Stimulated activated CD4-positive, alpha-beta T cell treated with anti-CD3 and anti-CD28 coated beads, Interleukin-4, amount 100 ng/mL, for 1 hour (primary cell): ENCODE measurements around the gene CD72.
A peak's percentile ranks its signal among the peaks of the same experiment; 100 is the strongest.

Source experiments
- DNase-seq: peaks from one replicate; pipeline ENCODE4 v3.0.0-alpha.2; 2020

Gene CD72, protein sequence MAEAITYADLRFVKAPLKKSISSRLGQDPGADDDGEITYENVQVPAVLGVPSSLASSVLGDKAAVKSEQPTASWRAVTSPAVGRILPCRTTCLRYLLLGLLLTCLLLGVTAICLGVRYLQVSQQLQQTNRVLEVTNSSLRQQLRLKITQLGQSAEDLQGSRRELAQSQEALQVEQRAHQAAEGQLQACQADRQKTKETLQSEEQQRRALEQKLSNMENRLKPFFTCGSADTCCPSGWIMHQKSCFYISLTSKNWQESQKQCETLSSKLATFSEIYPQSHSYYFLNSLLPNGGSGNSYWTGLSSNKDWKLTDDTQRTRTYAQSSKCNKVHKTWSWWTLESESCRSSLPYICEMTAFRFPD

DNA sequence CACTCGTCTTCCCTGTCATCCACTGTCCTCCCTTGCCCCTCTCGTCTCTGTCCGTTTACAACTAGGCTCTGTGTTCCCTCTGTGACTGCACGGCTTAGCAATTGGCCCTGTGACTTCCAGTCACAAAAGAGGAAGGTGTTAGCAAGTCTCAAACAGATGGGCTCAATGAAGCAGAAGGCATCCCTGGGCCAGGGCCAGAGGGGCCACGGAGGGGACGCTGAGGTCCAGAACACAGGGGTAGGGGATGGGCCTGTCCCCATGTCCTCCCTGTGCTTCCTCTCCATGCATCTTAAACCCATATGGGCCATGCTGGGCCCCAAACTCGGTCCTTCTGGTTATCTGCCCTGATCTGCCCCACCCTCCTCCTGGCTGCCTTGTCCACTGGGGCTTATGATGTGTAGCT, at the start of gene CD72:
CD72 (minus strand) TSS at position 89 of the 403 bp plus-strand sequence. CDS start 110 bp downstream, outside the sequence.
- no peak for DNase-seq

DNA sequence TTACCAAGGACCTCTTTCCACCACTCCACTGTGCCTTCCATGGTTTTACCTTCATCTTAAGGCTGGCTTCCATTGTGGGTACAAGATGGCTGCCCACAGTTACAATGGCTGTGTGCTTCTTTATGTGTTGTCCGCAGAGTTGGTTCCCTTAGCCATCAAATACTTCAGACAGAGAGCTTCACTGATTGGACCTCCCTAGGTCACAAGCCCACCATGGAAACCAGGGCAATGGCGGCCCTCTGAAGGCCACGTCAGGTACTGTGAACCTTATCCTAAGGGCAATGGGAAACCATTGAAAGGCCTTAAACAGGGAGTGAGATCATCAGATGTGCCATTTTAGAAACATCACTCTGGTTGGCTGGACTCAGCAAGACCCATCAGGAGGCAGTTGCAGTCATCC, 49.7 kb upstream of the CD72 start:
- no peak for DNase-seq

- no peak for DNase-seq
These were observed 48.3 kb upstream of the CD72 start for GRCh38 chr9:35666549-35666948.

DNA sequence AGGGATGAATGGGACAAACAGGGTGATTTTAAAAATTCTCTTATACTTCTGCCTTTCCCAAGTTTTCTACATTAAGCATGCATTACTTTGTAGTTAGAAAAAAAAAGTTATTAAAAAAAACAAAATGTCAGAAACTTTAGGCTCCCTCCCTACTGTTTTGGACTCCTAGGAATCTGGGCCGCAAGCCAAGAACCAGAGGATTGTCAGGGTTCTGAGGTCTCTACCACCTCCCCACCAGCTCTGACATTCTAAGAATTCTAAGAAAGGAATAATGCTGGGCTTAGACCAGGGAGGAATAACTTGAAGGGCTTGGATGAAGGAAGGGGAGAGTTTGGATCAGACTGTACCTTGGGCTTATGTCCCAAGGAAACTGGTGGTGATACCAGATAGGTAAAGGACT, 47.8 kb upstream of the CD72 start:
- no peak for DNase-seq

GRCh38 chr9:35665471-35665818, 47.2 kb upstream of the CD72 start:
- no peak for DNase-seq

DNA sequence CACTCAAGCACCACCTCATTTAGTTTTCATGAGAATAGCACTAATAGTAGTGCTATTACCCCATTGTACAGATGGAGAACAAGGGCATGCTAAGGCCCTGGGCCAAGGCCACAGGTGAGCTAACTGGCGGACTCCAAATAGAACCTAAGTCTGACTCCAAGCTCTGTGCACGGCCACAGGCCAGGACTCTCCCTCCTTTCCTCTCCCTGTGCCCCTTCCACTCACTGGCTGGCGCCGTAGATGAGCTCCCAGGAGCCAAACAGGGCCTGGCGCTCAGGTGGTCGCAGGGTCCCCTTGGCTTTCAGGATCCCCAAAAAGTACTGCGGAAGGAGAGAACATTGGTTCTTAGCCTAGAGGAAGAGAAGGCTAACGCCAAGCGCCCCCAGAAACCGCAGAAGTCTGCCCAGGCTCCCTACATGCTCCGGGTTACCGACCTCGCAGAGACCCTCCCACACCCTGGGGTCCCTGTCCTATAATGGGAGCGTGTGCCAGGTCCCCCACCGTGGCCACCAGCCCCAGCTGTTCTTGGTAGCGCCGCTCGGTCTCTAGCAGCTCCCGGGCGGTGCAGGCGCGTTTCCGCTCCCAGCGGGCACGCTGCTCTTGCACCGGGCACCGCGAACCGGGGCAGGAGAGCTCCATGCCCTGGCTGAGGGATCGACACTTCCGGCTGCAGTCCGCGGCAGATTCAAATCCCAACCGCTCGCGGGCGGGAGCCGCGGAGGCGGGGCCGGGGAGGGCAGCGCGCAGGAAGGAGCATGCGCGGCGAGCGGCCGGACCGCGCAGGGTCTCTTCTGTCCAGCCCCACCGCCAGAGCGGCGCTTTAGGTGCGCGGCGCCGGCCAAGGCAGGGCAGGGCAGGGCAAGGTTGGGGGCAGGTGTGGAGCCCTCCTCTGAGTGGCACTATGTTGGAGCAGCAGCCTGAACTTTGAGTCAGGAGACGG, 46.6 kb upstream of the CD72 start, which contains the start of gene ARHGEF39:
ARHGEF39 (minus strand) TSS at position 665 of the 940 bp plus-strand sequence; CDS start at position 639, 26 bp downstream.
- DNase-seq, result peak; percentile 63

- DNase-seq, result no peak
These were observed 44.2 kb upstream of the CD72 start for GRCh38 chr9:35662437-35662836.

- no peak for DNase-seq
These were observed 43.6 kb upstream of the CD72 start for GRCh38 chr9:35661756-35662350.

GRCh38 chr9:35660966-35661415, 42.8 kb upstream of the CD72 start:
- DNase-seq, result no peak

DNA sequence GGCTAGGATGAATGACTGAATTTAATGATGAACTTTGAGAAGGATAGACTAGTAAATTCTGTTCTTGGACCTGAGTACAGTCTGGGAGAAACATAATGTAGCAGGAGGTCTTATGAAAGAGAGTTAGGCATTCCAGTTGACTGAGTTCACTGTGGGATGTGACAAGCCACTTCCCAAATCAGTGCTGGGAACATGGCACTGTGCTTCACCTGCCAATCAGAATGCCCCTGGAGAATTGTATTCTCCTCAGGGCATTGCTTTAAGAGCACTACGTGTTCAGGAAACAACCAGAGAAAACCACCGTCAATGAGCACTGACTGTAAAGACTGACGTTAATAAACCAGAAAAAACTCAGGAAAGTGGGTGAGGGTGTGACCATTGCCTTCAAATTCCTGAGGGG, 41.1 kb upstream of the CD72 start:
- no peak for DNase-seq

DNA sequence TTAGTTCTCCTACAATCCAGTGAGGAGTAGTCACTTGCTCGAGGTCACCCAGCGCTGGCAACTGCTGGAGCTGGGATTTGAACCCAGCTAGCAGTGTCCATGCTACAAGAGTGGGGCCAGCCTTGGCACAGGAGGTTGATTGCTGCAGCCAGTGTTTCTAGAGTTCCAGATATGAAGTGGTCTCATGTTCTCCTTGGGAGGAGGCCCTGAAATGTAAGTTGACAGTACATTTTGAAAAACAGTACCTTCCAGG, 40.7 kb upstream of the CD72 start:
- no peak for DNase-seq

DNA sequence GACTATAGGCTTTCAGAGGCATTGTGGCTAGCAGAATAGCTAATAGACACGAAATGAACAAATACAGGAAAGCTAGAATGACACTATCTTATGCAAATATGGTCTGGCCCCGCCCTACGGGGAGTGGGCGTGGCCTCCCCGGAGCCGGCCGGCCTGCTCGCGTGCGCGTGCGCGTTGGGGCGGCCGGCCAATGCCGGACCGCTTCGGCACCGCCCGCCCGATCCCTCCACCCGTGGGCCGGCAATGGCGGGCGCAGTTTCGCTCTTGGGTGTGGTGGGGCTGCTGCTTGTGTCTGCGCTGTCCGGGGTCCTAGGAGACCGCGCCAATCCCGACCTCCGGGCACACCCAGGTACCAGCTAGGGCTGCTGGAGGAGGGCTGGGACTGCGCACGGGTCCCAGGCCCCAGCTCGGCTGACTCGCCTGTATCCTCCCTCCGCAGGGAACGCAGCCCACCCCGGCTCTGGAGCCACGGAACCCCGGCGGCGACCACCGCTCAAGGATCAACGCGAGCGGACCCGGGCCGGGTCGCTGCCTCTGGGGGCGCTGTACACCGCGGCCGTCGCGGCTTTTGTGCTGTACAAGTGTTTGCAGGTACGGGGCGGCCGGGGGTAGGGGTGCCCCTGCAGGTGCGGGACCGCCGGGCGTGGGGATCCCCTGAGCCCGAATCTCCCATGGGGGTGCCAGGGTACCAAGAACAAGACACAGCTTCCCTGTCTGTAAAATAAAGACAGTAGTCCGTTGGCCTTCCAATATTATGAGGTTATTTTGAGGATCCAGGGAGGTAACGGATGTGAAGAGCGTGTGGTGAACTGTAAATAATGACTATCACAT, 40.1 kb upstream of the CD72 start, which contains the start of gene CCDC107:
CCDC107 (plus strand) TSS at position 156 of the 831 bp plus-strand sequence; CDS start at position 244, 88 bp downstream.
- DNase-seq, result peak; percentile 82

- peak; percentile 93 for DNase-seq
These were observed 39.4 kb upstream of the CD72 start, which contains the start of gene RMRP for GRCh38 chr9:35657546-35658136. Gene RMRP, minus strand, starts transcription at chr9:35658019.

GRCh38 chr9:35656831-35657545, 38.8 kb upstream of the CD72 start:
- DNase-seq, result no peak

GRCh38 chr9:35656348-35656747, 38.1 kb upstream of the CD72 start:
- DNase-seq, result no peak

GRCh38 chr9:35653611-35654010, 35.4 kb upstream of the CD72 start:
- no peak for DNase-seq

DNA sequence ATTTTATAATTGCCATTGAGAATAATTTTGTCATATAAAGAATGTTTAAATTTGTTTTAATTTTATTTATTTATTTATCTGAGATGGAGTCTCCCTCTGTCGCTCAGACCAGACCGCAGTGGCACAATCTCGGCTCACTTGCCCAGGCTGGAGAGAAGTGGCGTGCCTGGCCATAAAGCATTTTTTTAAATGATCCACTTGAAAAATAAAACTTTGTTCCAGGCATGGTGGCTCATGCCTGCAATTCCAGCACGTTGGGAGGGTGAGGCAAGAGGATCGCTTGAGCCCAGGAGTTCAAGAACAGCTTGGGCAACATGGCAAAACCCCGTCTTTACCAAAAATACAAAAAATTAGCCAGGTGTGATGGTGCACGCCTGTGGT, 34.6 kb upstream of the CD72 start:
- no peak for DNase-seq

GRCh38 chr9:35651956-35652828, 34.0 kb upstream of the CD72 start:
- no peak for DNase-seq

DNA sequence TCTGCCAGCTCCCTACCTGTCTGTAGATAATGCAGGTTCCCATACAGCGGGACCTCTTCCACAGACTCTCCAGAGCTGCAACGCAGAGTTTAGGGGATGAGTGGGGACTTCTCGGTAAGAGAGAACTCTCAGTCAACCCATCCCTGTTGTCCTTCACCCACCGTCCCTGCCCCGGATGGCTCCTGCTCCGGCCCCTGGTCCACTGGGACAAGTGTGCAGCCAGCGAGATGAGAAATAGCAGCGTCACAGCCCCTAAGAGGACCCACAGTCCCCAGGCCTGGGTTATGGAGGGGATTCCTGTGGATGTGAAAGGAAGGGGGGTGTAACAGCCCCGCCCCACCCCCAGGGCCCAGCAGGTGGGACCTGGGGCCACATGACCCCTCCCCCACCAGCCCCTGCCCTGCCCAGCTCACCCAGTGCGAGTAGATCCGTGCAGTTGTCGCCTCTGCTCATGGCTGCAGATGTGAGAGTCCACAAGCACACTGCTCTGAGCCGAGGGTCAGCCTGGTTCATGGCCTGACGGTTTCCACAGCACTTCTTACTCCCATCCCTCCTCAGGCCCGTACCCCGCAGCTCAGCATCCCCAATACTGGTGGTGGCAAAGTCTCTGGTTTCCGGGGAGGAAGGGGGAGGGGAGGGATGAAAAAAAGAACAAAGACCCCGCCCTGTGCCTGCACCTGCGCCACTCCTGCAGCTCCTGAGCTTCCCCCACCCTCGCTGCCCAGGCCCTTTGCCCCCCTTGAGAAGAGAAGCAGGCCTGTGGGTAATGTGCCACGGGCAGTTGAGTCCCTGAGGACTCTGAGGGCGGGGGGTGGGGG, 32.3 kb upstream of the CD72 start, which contains the start of gene SIT1:
SIT1 (minus strand) TSS at position 591 of the 818 bp plus-strand sequence; CDS start at position 513, 78 bp downstream.
- DNase-seq, result peak; percentile 33
